ENCODE data around the gene PRDM16.

PRDM16 gene

DNA sequence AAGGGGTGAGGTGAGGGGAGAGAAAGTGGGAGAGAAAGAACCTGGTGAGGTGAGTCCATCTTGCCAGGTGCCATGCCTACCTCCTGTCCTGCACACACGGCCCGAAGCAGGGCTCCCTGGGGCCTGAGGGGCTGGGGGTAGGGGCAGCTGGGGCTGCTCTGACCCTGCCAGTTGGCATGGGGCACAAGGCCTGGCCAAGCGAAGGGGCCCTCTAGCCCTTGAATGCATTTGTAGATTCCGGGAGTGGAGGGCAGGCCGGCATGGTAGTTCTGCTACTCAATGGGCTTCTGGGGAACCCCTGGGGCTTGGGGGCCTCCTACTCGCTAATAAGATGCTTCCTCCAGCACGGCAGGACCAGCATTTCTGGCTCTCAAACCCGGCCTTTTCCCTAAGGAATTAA is 3.6 kb upstream of the PRDM16 start:
- H3K27ac Mint-ChIP-seq = no peak overlapping the region
- no peaks in the 10 kb centered on the region for H3K9me3 Mint-ChIP-seq
- no peaks in the 10 kb centered on the region for H3K4me1 Mint-ChIP-seq (ENCODE audit: low read depth)
- no peak overlapping the region for H3K4me3 Mint-ChIP-seq
- peaks cover 36% of the 10 kb centered on the region for H3K27me3 Mint-ChIP-seq
- H3K36me3 Mint-ChIP-seq (ENCODE audit: low read depth) = no peaks in the 10 kb centered on the region
- intact Hi-C loops (cut with micrococcal nuclease) = no loop called here

DNA sequence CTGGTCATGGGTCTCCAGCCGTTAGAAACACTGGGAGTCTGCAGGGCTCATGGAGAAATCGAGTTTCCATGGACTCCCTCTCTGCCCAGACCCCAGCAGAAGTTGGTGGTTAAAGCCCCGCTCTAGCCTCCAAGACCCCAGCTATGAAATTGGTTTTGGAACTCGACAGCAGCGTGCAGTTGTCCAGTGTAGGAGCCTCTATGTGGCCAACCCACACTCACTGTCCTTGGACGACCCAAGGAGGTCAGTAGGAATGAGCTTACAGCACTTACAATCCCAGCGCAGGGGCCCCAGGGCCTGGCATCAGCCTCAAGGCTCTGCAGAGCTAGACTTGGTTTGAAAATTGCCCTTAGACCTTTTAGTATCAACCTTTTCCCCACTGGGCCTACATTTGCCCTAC is 3.2 kb upstream of the PRDM16 start:
- intact Hi-C loops (cut with micrococcal nuclease) = no loop called here
- Mint-ChIP-seq H3K4me1 (ENCODE audit: low read depth) (no peaks in the 10 kb centered on the region), H3K27me3 (peaks cover 38% of the 10 kb centered on the region), H3K4me3 (no peak overlapping the region), H3K9me3 (no peaks in the 10 kb centered on the region), H3K27ac (no peak overlapping the region), H3K36me3 (ENCODE audit: low read depth) (no peaks in the 10 kb centered on the region)

DNA sequence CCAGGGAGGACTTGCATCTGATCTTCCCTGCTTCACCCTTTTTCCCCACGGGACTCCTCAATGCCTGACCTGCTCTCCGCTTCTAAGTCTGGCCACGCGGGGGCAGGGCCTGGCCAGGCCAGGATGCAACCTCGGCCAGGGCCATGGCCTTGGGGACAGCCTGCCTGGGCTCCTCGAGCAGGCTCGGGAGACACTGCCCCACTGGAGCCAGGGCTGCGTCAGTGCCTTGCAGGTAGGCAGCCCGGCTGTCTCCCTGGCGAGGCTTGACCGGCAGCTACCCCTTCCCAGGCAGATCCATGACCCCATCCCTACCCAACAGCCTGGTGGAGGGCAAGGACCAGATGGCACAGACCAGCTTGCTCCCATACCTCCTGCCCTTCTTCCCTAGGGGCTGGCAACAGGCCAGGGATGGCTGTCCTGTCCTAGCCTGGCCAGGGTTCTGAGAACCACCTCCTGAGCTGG is 2.7 kb upstream of the PRDM16 start:
- intact Hi-C loops (cut with micrococcal nuclease) = no loop called here
- Mint-ChIP-seq H3K9me3 (no peaks in the 10 kb centered on the region), H3K36me3 (ENCODE audit: low read depth) (no peaks in the 10 kb centered on the region), H3K4me1 (ENCODE audit: low read depth) (no peaks in the 10 kb centered on the region), H3K4me3 (no peak overlapping the region), H3K27me3 (peaks cover 43% of the 10 kb centered on the region), H3K27ac (no peak overlapping the region)

DNA sequence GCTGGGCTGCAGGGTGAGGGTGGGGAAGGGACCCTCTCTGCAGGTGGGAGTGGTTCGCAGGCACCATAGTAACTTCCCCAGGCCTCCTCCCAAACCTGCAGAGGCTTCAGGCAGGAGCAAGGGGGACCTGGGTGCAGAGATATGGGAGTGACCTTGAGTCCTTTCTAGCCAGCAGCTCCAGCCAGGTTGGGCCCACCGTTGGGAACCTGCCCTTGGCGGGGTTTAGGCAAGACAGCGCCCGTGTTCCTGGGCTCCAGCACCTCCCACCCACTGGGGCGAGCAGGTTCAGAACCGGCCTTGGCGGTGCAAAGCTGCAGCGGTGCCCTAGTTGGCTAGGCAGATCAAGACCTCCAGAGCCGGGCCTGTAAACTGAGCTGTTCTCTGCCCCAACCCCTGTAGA is 2.2 kb upstream of the PRDM16 start:
- H3K9me3 Mint-ChIP-seq = no peaks in the 10 kb centered on the region
- H3K27me3 Mint-ChIP-seq = peaks cover 48% of the 10 kb centered on the region
- H3K4me1 Mint-ChIP-seq (ENCODE audit: low read depth) = no peaks in the 10 kb centered on the region
- H3K36me3 Mint-ChIP-seq (ENCODE audit: low read depth) = no peaks in the 10 kb centered on the region
- H3K27ac Mint-ChIP-seq = no peak overlapping the region
- no peak overlapping the region for H3K4me3 Mint-ChIP-seq
- intact Hi-C loops (cut with micrococcal nuclease) = no loop called here

DNA sequence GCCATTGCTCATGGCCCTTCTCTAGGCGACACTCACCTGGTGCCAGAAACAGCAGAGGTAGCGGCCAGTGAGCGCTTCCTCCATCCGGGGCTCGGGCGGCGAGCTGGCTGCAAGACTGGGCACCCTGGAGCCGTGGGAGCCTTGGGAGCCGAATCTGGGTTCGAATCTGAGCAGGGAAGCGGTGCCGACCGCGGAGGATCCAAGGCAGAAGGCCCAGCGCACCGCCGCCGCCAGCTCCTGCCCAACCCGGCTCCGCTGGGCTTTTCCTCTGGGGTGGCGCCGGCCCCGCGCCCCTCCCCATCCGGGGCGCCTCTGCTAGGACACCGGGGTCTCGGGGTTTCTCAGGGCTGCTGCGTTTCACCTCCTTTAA is 1.7 kb upstream of the PRDM16 start:
- H3K9me3 Mint-ChIP-seq = no peaks in the 10 kb centered on the region

DNA sequence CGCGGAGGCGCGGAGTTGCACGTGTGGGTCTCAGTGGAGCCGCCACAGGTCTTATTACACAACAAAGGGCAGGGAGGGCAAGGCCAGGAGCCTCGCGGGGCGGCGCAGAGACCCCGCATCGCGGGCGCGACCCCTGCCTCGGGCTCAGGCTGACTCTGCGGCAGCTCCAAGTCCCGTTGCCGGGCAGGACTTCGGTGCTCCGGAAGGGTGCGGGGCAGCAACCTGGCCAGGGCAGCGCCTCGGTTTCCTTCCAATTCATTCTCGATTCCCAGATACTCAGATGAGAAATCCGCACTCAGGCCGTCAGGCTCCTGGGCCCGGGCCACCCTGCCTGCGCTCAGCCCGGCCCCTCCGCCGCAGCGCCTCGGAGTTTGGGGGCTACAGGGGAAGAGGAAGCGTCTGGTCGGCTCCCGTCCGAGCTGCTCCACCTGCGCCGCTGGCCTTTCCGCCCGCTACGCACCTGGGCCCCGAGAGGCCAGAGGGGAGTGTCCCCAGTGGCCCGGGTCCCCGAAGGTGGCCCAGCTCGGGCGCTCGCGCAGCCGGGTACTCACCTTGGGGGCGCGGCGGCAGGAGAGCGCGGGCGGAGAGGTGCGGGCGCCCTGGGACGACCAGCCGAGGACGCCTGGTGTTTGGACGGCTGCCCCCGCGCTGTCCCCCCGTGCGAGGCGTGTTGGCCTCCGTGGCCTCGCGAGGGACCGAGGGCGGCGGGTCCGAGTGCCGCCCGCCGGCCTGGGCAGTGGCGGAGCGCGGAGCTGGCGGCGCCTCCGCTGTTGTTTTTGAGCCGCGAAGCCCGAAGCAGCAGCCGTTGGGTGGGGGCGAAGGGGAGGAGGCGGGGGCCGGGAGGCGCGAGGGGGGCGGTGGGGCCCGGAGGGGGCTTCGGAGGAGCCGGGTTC is 1.1 kb upstream of the PRDM16 start:
- Mint-ChIP-seq H3K4me1 (ENCODE audit: low read depth) (no peaks in the 10 kb centered on the region), H3K27ac (no peak overlapping the region), H3K36me3 (ENCODE audit: low read depth) (no peaks in the 10 kb centered on the region), H3K27me3 (peaks cover 59% of the 10 kb centered on the region), H3K9me3 (no peaks in the 10 kb centered on the region), H3K4me3 (no peak overlapping the region)
- intact Hi-C loops (cut with micrococcal nuclease) = no loop called here

More for the DNA sequence above, 1.7 kb upstream of the PRDM16 start:
- Mint-ChIP-seq H3K27me3 (peaks cover 53% of the 10 kb centered on the region), H3K36me3 (ENCODE audit: low read depth) (no peaks in the 10 kb centered on the region), H3K4me3 (no peak overlapping the region), H3K27ac (no peak overlapping the region), H3K4me1 (ENCODE audit: low read depth) (no peaks in the 10 kb centered on the region)
- intact Hi-C loops (cut with micrococcal nuclease) = no loop called here

DNA sequence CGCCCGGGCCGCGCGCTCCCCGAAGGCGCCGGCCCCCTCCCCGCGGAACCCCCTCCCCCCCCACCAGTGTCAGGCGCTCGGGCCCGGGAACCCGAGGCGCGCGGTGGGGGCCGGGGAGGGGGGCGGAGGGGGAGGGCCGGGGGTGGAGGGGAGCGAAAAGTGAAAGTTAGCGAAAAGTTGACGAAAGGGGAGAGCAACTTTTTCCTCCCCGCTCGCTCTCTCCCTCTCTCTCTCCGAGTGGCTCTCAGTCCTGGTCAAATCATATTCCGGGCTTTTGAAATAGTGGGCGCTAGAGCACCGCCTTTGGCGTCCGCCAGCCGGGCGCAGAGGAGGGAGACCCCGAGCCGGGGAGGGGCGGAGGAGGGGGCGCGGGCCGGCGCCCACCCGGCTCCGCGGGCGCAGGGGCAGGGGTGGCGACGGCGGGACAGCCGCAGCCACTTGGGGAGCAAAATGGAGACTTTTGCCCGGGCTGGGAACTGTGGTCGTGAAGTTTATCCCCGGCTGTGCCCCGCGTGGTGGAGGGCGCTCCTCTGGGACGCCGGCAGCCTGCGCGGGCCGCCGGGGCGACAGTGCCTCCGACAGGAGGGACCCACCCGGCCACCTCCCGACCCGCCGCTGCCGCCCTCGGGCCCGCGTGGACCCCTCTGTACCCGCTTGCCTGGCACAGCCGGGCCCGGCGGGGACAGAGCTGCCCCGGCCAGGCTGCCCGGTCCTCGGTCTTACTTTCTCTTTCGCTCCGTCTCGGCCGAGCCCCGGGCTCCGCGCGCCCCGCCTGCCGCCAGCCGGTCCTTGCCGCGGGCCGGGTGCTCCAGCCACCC is 697 bp downstream of the PRDM16 start:
- intact Hi-C loops (cut with micrococcal nuclease) = no loop called here

DNA sequence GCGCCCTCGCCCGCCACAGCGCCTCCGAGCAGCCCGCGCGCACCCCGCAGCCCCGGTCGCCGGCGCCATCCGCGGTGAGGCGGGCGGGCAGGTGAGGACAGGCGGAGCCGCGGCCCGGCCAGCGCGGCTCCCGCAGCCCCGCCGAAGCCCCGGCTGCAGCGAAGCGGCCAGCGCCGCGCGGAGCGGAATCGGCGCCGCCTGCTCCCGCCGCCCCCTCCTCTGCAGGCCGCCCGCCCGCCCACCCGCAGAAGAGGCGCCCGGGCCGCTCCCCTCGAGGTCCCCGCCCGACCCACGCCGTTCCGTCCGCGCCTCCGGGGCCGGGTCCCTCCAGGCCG is 1.3 kb downstream of the PRDM16 start:
- Mint-ChIP-seq H3K4me1 (ENCODE audit: low read depth) (no peaks in the 10 kb centered on the region), H3K4me3 (no peak overlapping the region), H3K36me3 (ENCODE audit: low read depth) (no peaks in the 10 kb centered on the region), H3K27me3 (peaks cover 76% of the 10 kb centered on the region), H3K9me3 (no peaks in the 10 kb centered on the region), H3K27ac (no peak overlapping the region)
- intact Hi-C loops (cut with micrococcal nuclease) = no loop called here

More for the DNA sequence above, 697 bp downstream of the PRDM16 start:
- H3K27me3 Mint-ChIP-seq = peaks cover 74% of the 10 kb centered on the region
- H3K27ac Mint-ChIP-seq = no peak overlapping the region
- H3K4me1 Mint-ChIP-seq (ENCODE audit: low read depth) = no peaks in the 10 kb centered on the region
- peak overlapping the region; percentile 53 for H3K4me3 Mint-ChIP-seq
- H3K9me3 Mint-ChIP-seq = no peaks in the 10 kb centered on the region
- no peaks in the 10 kb centered on the region for H3K36me3 Mint-ChIP-seq (ENCODE audit: low read depth)

DNA sequence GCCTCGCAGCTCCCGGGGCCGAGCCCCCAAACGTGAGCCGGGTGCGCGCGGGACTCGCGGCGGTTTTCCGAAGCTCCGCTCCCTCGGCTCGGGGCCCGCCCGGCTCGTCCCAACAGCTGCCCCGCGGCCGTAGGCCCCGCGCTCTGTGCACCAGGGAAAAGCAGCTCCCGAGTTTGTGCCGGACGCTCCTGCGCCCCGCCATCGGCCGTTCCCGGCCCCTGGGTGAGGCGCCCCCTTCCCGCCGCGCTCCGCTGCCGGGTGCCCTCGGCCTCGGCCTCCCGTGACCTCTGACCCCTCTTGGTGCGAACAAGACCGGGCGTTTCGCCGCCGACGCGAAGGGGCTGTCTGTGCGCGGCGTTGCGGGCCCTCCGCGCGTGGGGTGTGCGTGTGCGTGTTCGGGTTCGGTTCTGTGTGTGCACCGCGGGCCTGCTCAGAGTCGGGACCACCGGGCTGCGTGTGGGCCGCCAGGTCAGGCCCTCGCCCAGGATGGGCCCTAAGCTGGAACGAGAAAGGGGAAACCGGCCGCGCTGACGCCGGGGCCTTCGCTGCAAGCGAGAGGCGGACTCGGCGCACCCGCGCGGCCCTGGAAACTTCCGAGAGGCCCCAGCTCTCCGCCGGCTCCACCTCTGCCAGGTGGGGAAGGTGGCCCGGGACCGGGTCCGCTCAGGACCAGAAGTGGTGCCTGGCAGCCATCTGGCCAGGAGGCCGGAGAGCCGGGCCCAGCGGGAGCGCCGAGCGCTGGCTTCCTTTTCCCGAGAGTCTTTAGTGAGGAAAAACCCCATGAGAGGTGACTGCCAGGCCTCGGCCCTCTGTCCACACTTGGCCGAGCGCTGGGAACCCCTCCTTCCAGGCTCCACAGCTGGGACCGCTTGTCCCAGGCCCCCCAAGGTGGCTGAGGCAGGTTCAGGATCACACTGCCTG is 1.9 kb downstream of the PRDM16 start:
- H3K27me3 Mint-ChIP-seq = peaks cover 78% of the 10 kb centered on the region
- no peaks in the 10 kb centered on the region for H3K36me3 Mint-ChIP-seq (ENCODE audit: low read depth)
- H3K9me3 Mint-ChIP-seq = no peaks in the 10 kb centered on the region
- intact Hi-C loops (cut with micrococcal nuclease) = no loop called here
- no peak overlapping the region for H3K27ac Mint-ChIP-seq
- H3K4me3 Mint-ChIP-seq = peak overlapping the region; percentile 44
- H3K4me1 Mint-ChIP-seq (ENCODE audit: low read depth) = no peaks in the 10 kb centered on the region

DNA sequence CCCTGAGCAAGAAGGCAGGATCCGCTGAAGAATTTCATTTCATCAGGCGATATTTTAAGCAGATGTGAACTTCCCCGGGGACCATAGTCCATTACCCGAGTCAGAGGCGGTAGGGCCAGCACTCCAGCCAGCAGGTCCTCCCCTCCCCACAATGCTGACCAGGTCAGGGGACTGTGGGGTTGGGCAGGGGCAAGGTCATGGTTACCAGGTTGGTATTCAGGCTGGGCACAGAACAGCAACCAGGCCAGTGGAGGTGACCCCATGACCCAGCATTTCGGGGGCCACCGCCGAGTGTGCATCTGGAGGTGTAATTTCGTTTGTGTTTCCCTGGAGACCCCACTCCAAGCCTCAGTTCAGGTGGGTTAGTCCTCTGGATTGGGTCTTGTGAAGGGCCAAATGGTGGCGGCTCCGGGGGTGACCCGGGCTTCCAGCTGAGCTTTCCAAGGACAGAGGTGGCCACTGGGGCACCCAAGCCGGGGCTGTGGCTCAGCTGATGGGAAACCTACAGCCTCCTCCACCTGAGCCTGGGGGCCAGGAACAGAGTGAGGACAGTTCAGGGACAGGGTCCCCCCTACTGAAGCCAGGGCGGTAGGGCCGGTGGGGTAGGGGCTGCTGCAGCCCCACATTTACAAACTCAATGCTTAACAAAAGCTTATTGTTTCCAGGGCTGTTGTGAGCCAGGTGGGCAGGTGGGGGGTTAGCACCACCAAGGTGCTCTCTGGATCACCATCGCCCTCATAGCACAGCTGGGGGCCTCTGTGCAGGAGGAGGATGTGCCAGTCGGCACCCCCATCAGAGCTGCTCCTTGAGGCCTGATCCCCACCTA is 2.8 kb downstream of the PRDM16 start:
- Mint-ChIP-seq H3K27me3 (peaks cover 76% of the 10 kb centered on the region), H3K4me3 (no peak overlapping the region), H3K4me1 (ENCODE audit: low read depth) (no peaks in the 10 kb centered on the region), H3K27ac (no peak overlapping the region), H3K9me3 (no peaks in the 10 kb centered on the region), H3K36me3 (ENCODE audit: low read depth) (no peaks in the 10 kb centered on the region)
- intact Hi-C loops (cut with micrococcal nuclease) = no loop called here

DNA sequence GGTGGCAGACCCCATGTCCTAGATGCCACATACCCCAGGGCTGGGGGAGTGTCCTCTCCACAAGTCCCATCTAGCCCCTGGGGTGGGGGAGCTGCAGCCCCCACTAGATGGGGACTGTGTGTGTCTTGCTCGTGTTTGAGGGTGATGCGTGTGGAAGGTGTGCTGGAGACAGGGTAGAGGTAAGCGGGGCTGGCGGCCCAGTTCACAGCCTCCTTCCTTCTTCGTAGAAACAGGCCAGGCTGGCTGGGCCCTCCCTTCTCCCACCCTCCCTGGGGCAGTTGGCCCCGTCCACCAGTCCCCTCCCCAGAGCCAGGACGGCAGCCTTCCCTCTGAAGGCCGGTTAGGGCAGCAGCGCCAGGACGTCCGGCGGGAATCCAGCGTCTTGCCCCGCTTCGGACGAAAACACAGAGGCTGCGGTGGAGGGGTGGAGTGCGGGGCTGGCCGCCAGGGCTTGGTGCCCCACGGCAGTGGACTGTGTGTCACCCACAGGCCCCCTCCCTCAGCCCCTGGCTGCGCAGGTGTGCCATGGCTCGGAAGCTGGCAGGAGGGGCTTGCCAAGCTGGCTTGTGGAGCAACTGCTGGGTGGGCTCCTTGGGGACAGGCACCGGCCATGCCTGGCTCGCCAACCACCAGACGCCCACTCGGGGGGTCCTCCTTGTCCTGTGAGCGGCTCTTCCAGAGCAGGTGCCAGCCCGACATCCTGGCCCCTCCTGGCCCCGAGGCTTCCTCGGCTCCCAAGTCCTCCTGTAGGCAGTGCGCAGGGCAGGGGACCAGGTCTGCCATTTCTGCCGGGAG is 3.6 kb downstream of the PRDM16 start:
- Mint-ChIP-seq H3K4me1 (ENCODE audit: low read depth) (no peaks in the 10 kb centered on the region), H3K27ac (no peak overlapping the region), H3K9me3 (no peaks in the 10 kb centered on the region), H3K4me3 (no peak overlapping the region), H3K36me3 (ENCODE audit: low read depth) (no peaks in the 10 kb centered on the region), H3K27me3 (peaks cover 76% of the 10 kb centered on the region)
- intact Hi-C loops (cut with micrococcal nuclease) = no loop called here

DNA sequence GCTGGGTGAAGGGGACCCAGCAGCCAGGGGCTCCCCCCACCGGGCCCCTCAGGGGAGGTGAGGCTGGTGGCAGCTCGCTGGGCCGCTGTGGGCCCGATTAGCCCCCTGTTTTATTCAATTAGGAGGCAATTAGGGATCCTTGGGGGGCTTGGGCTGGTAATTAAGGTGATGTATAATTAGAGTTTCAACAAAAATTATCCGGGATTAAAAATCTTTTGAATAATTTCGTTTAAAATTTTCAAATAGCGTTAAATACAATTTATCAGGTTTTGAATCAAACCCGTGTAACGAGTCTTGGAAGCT is 4.1 kb downstream of the PRDM16 start:
- H3K9me3 Mint-ChIP-seq = no peaks in the 10 kb centered on the region
- H3K4me1 Mint-ChIP-seq (ENCODE audit: low read depth) = no peaks in the 10 kb centered on the region
- H3K27ac Mint-ChIP-seq = no peak overlapping the region
- intact Hi-C loops (cut with micrococcal nuclease) = no loop called here
- H3K27me3 Mint-ChIP-seq = peaks cover 77% of the 10 kb centered on the region
- no peaks in the 10 kb centered on the region for H3K36me3 Mint-ChIP-seq (ENCODE audit: low read depth)
- H3K4me3 Mint-ChIP-seq = no peak overlapping the region

All from dendritic cell treated with granulocyte-macrophage colony-stimulating factor and Interleukin-4, amounts not matched to agents 40 ng/mL and 50 ng/mL, for 4 days (primary cell).